GM23338 (cell line): Measurements from ENCODE around the gene EVL. TPM values are rescaled to one million over a fixed set of nuclear protein-coding genes. Genes with fewer than 3 reads are reported as not detected.

ENCODE experiments used
- ATAC-seq: fragments of 200-7000 bp; cut with Tn5 transposase; 3 replicates; pipeline ENCODE4 v1.9.1; 2020
- DNase-seq: peaks from one replicate; pipeline ENCODE4 v3.0.0-alpha.2; 2015; ENCODE audit warnings: low spot score
- H2AFZ ChIP-seq: fragments of 200-600 bp; sonication (generic); 2 replicates; pipeline ENCODE4 v1.8.0; 2016; ENCODE audit warnings: antibody characterized with exemption, mild to moderate bottlenecking, moderate library complexity
- H3F3A ChIP-seq: fragments of 200-600 bp; sonication (generic); replicated peaks from 2 replicates; pipeline ENCODE4 v1.8.0; 2017; ENCODE audit warnings: antibody characterized with exemption, mixed run types, low read depth
- H3K27ac ChIP-seq: fragments of 200-600 bp; sonication (generic); 2 replicates; pipeline ENCODE4 v1.6.1; 2016; ENCODE audit warnings: low read depth
- H3K27me3 ChIP-seq: fragments of 200-600 bp; sonication (generic); 2 replicates; pipeline ENCODE4 v1.8.0; 2016; ENCODE audit warnings: mild to moderate bottlenecking, mixed run types, moderate library complexity; ENCODE audit not compliant: insufficient read depth
- H3K36me3 ChIP-seq: fragments of 200-600 bp; sonication (generic); 2 replicates; pipeline ENCODE4 v1.8.0; 2016; ENCODE audit warnings: mild to moderate bottlenecking; ENCODE audit not compliant: insufficient read depth
- H3K4me1 ChIP-seq: fragments of 200-600 bp; sonication (generic); 2 replicates; pipeline ENCODE4 v1.8.0; 2016; ENCODE audit warnings: mild to moderate bottlenecking, moderate library complexity; ENCODE audit not compliant: insufficient read depth
- H3K4me2 ChIP-seq: fragments of 200-600 bp; sonication (generic); 2 replicates; pipeline ENCODE4 v1.7.1; 2017; ENCODE audit warnings: mixed run types
- H3K4me3 ChIP-seq: fragments of 200-600 bp; sonication (generic); 2 replicates; pipeline ENCODE4 v1.6.1; 2016; ENCODE audit warnings: mixed run types
- H3K79me2 ChIP-seq: fragments of 200-600 bp; sonication (generic); replicated peaks from 2 replicates; pipeline ENCODE4 v1.8.0; 2017; ENCODE audit warnings: mild to moderate bottlenecking; ENCODE audit not compliant: insufficient read depth
- H3K9me2 ChIP-seq: fragments of 200-600 bp; sonication (generic); 2 replicates; pipeline ENCODE4 v1.8.0; 2017; ENCODE audit not compliant: insufficient read depth
- H4K20me1 ChIP-seq: fragments of 200-600 bp; sonication (generic); replicated peaks from 2 replicates; pipeline ENCODE4 v1.8.0; 2017; ENCODE audit warnings: mild to moderate bottlenecking; ENCODE audit not compliant: insufficient read depth
- H3K27ac Mint-ChIP-seq: 2 replicates; pipeline ENCODE4 v1.8.0; 2020; ENCODE audit warnings: inconsistent platforms, mild to moderate bottlenecking, moderate library complexity, mixed read lengths
- H3K27me3 Mint-ChIP-seq: 3 replicates; pipeline ENCODE4 v1.8.0; 2022; ENCODE audit warnings: low read depth, mild to moderate bottlenecking, moderate library complexity, mixed read lengths, inconsistent platforms; ENCODE audit not compliant: insufficient read depth, poor library complexity
- H3K36me3 Mint-ChIP-seq: 3 replicates; pipeline ENCODE4 v1.8.0; 2021; ENCODE audit warnings: low read depth, mild to moderate bottlenecking, inconsistent platforms, moderate library complexity, mixed read lengths
- H3K4me1 Mint-ChIP-seq: 3 replicates; pipeline ENCODE4 v1.8.0; 2020; ENCODE audit warnings: mild to moderate bottlenecking, inconsistent platforms, mixed read lengths
- H3K4me3 Mint-ChIP-seq: 3 replicates; pipeline ENCODE4 v1.8.0; 2021; ENCODE audit warnings: moderate library complexity, mild to moderate bottlenecking, inconsistent platforms, mixed read lengths
- H3K9me3 Mint-ChIP-seq: 3 replicates; pipeline ENCODE4 v1.8.0; 2020; ENCODE audit warnings: moderate library complexity, mild to moderate bottlenecking, inconsistent platforms, mixed read lengths
- CREB1 ChIP-seq: fragments of 250-450 bp; sonication (Bioruptor Pico); IDR thresholded peaks from 2 replicates; pipeline ENCODE4 v1.5.0; 2020; ENCODE audit warnings: low read depth, mild to moderate bottlenecking, moderate library complexity
- CTCF ChIP-seq, 2 experiments: fragments of 200-600 bp in 1 of 2; sonication (generic) in 1 of 2; conservative IDR thresholded peaks; 2 replicates each; pipeline versions ENCODE4 v1.5.1 to v1.6.1; 2016 to 2017; ENCODE audit warnings: antibody characterized with exemption in 2 of 2, low read depth in 2 of 2, mild to moderate bottlenecking in 2 of 2, moderate library complexity in 1 of 2
- EZH2 ChIP-seq: fragments of 200-600 bp; sonication (generic); IDR thresholded peaks from one replicate; pipeline ENCODE4 v1.8.0; 2017; ENCODE audit warnings: antibody characterized with exemption, mild to moderate bottlenecking, low read depth; ENCODE audit not compliant: unreplicated experiment
- EZH2phosphoT487 ChIP-seq: fragments of 200-600 bp; sonication (generic); IDR thresholded peaks from one replicate; pipeline ENCODE4 v1.8.1; 2018; ENCODE audit warnings: antibody characterized with exemption; ENCODE audit not compliant: unreplicated experiment
- JUNB ChIP-seq: IDR thresholded peaks from one replicate; pipeline ENCODE4 v1.6.1; 2016; ENCODE audit warnings: antibody characterized with exemption; ENCODE audit not compliant: unreplicated experiment
- NANOG ChIP-seq: IDR thresholded peaks from 2 replicates; pipeline ENCODE4 v1.6.1; 2016; ENCODE audit warnings: antibody characterized with exemption, borderline replicate concordance
- POLR2AphosphoS5 ChIP-seq: IDR thresholded peaks from 2 replicates; pipeline ENCODE4 v1.6.1; 2016; ENCODE audit warnings: antibody characterized with exemption, low read depth
- STAT1 ChIP-seq: IDR thresholded peaks from one replicate; pipeline ENCODE4 v1.6.1; 2016; ENCODE audit warnings: antibody characterized with exemption; ENCODE audit not compliant: unreplicated experiment
- ZNF114 ChIP-seq: fragments of 250-450 bp; sonication (Bioruptor Pico); IDR thresholded peaks from 2 replicates; pipeline ENCODE4 v1.5.0; 2020; ENCODE audit warnings: mild to moderate bottlenecking, moderate library complexity
- ZNF331 ChIP-seq: fragments of 250-450 bp; sonication (Bioruptor Pico); IDR thresholded peaks from 2 replicates; pipeline ENCODE4 v1.5.0; 2020; ENCODE audit warnings: low read depth, mild to moderate bottlenecking, moderate library complexity
- ZNF462 ChIP-seq: fragments of 250-450 bp; sonication (Bioruptor Pico); IDR thresholded peaks from 2 replicates; pipeline ENCODE4 v1.5.0; 2020; ENCODE audit warnings: mild to moderate bottlenecking, moderate library complexity
- polyA plus RNA-seq: library from polyadenylated mRNA; unstranded; fragments of >200 nt; fragmentation: Nextera tagmentation; extraction: Ambion mirVana; gene quantifications from 2 replicates; pipeline ENCODE4 v1.2.1, GENCODE V29; 2016
- total RNA-seq: library from RNA; depleted of rRNA; stranded (reverse); fragments of >200 nt; shearing (Covaris generic); gene quantifications from 2 replicates; pipeline ENCODE4 v1.2.3, GENCODE V29; 2014
- TF ChIP-seq, protein P1 (sequence below): IDR thresholded peaks from 2 replicates; pipeline ENCODE4 v1.6.1; 2016; ENCODE audit warnings: antibody characterized with exemption
- TF ChIP-seq, protein P2 (sequence below): IDR thresholded peaks from one replicate; pipeline ENCODE4 v1.6.1; 2018; ENCODE audit warnings: antibody characterized with exemption; ENCODE audit not compliant: unreplicated experiment

EVL gene
- total and polyA plus RNA-seq, 2 experiments from 2014 or later = 28.2 to 50.5 TPM

DNA sequence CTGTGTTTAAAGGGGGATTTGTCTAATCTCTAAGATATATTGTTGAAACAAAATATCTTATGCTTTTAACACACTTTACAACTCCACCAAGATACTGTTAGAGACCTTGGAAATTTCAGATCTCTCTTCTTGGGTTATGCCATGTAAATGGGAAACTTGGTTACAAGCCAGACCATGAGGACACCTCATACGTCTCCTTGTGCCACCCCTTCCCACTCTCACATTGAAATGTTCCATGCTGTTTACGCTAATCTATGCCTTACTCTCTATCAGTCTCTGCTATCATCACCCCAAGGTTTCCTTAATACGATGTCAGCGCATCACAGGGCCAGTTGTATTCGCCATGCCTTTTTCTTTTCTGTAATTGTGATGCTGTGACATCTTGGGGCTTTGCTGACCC is 107.6 kb downstream of the EVL start:
- H3F3A ChIP-seq = no peaks in the 10 kb centered on the region
- no peak overlapping the region for H3K27ac ChIP-seq
- TF ChIP-seq EZH2phosphoT487 = no peak
- TF ChIP-seq NANOG = no peak
- no peak for TF ChIP-seq JUNB
- TF ChIP-seq, protein P1, sequence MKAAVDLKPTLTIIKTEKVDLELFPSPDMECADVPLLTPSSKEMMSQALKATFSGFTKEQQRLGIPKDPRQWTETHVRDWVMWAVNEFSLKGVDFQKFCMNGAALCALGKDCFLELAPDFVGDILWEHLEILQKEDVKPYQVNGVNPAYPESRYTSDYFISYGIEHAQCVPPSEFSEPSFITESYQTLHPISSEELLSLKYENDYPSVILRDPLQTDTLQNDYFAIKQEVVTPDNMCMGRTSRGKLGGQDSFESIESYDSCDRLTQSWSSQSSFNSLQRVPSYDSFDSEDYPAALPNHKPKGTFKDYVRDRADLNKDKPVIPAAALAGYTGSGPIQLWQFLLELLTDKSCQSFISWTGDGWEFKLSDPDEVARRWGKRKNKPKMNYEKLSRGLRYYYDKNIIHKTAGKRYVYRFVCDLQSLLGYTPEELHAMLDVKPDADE = no peak
- no peak for TF ChIP-seq POLR2AphosphoS5
- TF ChIP-seq ZNF114 (CRISPR knock-in tag) = no peak
- TF ChIP-seq, protein P2, sequence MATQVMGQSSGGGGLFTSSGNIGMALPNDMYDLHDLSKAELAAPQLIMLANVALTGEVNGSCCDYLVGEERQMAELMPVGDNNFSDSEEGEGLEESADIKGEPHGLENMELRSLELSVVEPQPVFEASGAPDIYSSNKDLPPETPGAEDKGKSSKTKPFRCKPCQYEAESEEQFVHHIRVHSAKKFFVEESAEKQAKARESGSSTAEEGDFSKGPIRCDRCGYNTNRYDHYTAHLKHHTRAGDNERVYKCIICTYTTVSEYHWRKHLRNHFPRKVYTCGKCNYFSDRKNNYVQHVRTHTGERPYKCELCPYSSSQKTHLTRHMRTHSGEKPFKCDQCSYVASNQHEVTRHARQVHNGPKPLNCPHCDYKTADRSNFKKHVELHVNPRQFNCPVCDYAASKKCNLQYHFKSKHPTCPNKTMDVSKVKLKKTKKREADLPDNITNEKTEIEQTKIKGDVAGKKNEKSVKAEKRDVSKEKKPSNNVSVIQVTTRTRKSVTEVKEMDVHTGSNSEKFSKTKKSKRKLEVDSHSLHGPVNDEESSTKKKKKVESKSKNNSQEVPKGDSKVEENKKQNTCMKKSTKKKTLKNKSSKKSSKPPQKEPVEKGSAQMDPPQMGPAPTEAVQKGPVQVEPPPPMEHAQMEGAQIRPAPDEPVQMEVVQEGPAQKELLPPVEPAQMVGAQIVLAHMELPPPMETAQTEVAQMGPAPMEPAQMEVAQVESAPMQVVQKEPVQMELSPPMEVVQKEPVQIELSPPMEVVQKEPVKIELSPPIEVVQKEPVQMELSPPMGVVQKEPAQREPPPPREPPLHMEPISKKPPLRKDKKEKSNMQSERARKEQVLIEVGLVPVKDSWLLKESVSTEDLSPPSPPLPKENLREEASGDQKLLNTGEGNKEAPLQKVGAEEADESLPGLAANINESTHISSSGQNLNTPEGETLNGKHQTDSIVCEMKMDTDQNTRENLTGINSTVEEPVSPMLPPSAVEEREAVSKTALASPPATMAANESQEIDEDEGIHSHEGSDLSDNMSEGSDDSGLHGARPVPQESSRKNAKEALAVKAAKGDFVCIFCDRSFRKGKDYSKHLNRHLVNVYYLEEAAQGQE = no peak
- TF ChIP-seq ZNF462 (CRISPR knock-in tag) = no peak
- TF ChIP-seq STAT1 = no peak
- no peak for TF ChIP-seq ZNF331 (CRISPR knock-in tag)
- TF ChIP-seq CREB1 (CRISPR knock-in tag) = no peak
- TF ChIP-seq EZH2 = no peak
- no peak for TF ChIP-seq CTCF (conservative IDR thresholded peaks at IDR 0.05; ENCODE audit: low read depth in 2 of 2)
- 0 out of 3 replicates have a peak, but pooled peaks cover 2% of the 10 kb centered on the region for H3K4me1 Mint-ChIP-seq
- H3K79me2 ChIP-seq = no peaks in the 10 kb centered on the region
- no peaks in the 10 kb centered on the region for H4K20me1 ChIP-seq
- H3K36me3 Mint-ChIP-seq = no peaks in the 10 kb centered on the region
- no peaks in the 10 kb centered on the region for H3K27me3 ChIP-seq
- no peaks in the 10 kb centered on the region for H3K36me3 ChIP-seq
- peaks cover 9% of the 10 kb centered on the region for H3K27me3 Mint-ChIP-seq
- no peak overlapping the region for H3K27ac Mint-ChIP-seq
- H2AFZ ChIP-seq = no peak overlapping the region
- no peaks in the 10 kb centered on the region for H3K9me3 Mint-ChIP-seq
- no peak overlapping the region for H3K4me3 Mint-ChIP-seq
- DNase-seq (no peak), ATAC-seq (no peak)
- no peak overlapping the region for H3K4me3 ChIP-seq
- no peak overlapping the region for H3K4me2 ChIP-seq
- no peaks in the 10 kb centered on the region for H3K9me2 ChIP-seq
- H3K4me1 ChIP-seq = no peaks in the 10 kb centered on the region
